ENCODE measurements around the gene KLF12. TPM values are rescaled to one million over a fixed set of nuclear protein-coding genes. Genes with fewer than 3 reads are reported as not detected.

The KLF12 gene
- total RNA-seq, 1 experiment from 2014 or later, result 9.7 TPM

DNA sequence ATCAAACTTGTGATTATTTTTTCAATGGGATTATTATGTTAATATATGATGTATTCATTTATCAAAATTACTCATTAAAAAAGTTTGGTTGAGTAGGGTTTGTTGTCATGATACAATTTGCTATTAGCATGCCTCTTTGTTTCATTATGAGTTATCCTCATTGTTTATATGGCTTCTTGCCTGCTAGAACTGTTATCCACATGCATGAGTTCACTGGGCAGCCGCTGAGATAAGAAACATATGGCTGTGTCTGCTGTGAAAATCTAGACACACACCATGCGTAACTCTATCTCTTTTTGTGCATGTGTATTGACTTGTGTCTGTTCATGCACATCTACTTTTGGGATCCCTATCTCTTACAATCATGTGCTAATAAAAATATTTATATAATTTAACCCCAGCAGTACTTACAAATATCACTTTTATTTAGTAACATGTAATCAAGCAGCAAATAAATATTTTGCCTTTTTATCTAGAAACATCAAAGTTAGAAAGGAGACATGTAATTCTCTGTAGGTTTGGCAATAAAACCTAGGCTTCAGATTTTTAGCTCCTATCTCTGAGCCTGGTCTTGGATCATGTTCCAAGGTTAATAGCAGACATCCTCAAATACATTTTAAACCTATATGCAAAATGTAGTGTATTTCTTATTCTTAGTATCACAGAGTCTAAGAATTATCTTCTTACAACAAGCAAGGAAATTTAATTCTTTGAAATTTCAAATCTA, 11.2 kb upstream of the KLF12 start:
- Histone ChIP-seq H3K9ac (ENCODE audit: extremely low read depth, insufficient read length, low read length) (no peak overlapping the region), H3K9me3 (ENCODE audit: control insufficient read depth, low read depth, low read length) (no peaks in the 10 kb centered on the region), H3K27ac (ENCODE audit: insufficient read length, low read depth, low read length) (no peak overlapping the region), H3K4me2 (ENCODE audit: insufficient read depth, insufficient read length, low read length) (no peak overlapping the region), H3K79me2 (ENCODE audit: insufficient read depth, low read length) (no peaks in the 10 kb centered on the region), H4K20me1 (ENCODE audit: control insufficient read depth, insufficient read depth, insufficient read length) (no peaks in the 10 kb centered on the region), H3K14ac (ENCODE audit: insufficient read depth, low read length) (no peak overlapping the region), H2BK15ac (ENCODE audit: low read depth, low read length) (no peak overlapping the region), H3K23me2 (ENCODE audit: insufficient read length, low read depth, low read length, poor library complexity, severe bottlenecking) (no peaks in the 10 kb centered on the region), H4K91ac (ENCODE audit: insufficient read length, low read depth, low read length) (no peak overlapping the region), H2AFZ (ENCODE audit: low read length) (no peak overlapping the region), H3T11ph (ENCODE audit: low read length) (no peak overlapping the region), H3K4ac (ENCODE audit: low read depth, low read length) (no peak overlapping the region), H3K4me1 (ENCODE audit: insufficient read depth, low read length) (no peaks in the 10 kb centered on the region), H3K23ac (ENCODE audit: insufficient read length, low read depth, low read length) (no peak overlapping the region), H4K5ac (ENCODE audit: insufficient read length, low read depth, low read length) (no peak overlapping the region), H2BK120ac (ENCODE audit: low read depth, low read length, poor library complexity, severe bottlenecking) (no peak overlapping the region), H2AK5ac (ENCODE audit: insufficient read length, low read length) (no peak overlapping the region), H3K79me1 (ENCODE audit: insufficient read depth, low read depth, low read length, poor library complexity, severe bottlenecking) (no peaks in the 10 kb centered on the region), H2BK5ac (ENCODE audit: insufficient read length, low read length) (no peak overlapping the region), H3K56ac (ENCODE audit: insufficient read length, low read depth, low read length) (no peak overlapping the region), H2BK12ac (ENCODE audit: insufficient read length, low read depth, low read length) (no peak overlapping the region), H4K8ac (replicated peaks; ENCODE audit: insufficient read length, low read depth, low read length) (no peak overlapping the region), H3K27me3 (ENCODE audit: insufficient read depth, low read length) (no peaks in the 10 kb centered on the region), H2BK20ac (ENCODE audit: low read depth, low read length, poor library complexity, severe bottlenecking) (no peak overlapping the region), H3K18ac (ENCODE audit: insufficient read length, low read depth, low read length) (no peak overlapping the region)
- Mint-ChIP-seq H3K27me3 (ENCODE audit: low read depth) (peaks cover 2% of the 10 kb centered on the region; the same call in 1 of the 2 replicates), H3K36me3 (ENCODE audit: insufficient read depth in 1 of 3, low read depth in 3 of 3) (no peaks in the 10 kb centered on the region), H3K27ac (no peak overlapping the region), H3K4me3 (no peak overlapping the region), H3K9me3 (no peaks in the 10 kb centered on the region), H3K4me1 (peaks cover 4 to 5% of the 10 kb centered on the region in 2 experiments)
- DNase-seq, result no peak
- no CpG with 5 or more reads among the region's 2 CpGs for WGBS (ENCODE audit: extremely low coverage, insufficient read length, low lambda C conversion rate)
- TF ChIP-seq CTCF (conservative IDR thresholded peaks at IDR 0.05), result no peak

All from H9 (cell line).